ENCODE data around the gene CTNNA2. TPM values are rescaled to one million over a fixed set of nuclear protein-coding genes. Genes with fewer than 3 reads are reported as not detected.

The CTNNA2 gene
- polyA plus RNA-seq, 1 of the 3 experiments (the other 2 are of a cell fraction): 0.30 TPM

GRCh38 chr2:80687524-80687923 is 1174.7 kb downstream of the CTNNA2 start (continued):
- no peak for TF ChIP-seq NRF1 (IDR thresholded peaks at IDR 0.05; ENCODE audit: low read depth, low read length)

GRCh38 chr2:80689106-80689505 is 1176.3 kb downstream of the CTNNA2 start:
- no peaks in the 10 kb centered on the region for H3K9me3 ChIP-seq
- 0% methylated on average over 1 of the region's 1 CpG for WGBS (ENCODE audit: low lambda C conversion rate)
- CTCF ChIA-PET: no interaction called here

More at GRCh38 chr2:80689106-80689505, 1176.3 kb downstream of the CTNNA2 start:
- no peaks in the 10 kb centered on the region for H4K20me1 ChIP-seq (ENCODE audit: insufficient read depth)
- H3K4me2 ChIP-seq: no peak overlapping the region
- no peak for DNase-seq
- H3K27me3 ChIP-seq (ENCODE audit: insufficient read depth): no peaks in the 10 kb centered on the region
- no peak overlapping the region for H2AFZ ChIP-seq (ENCODE audit: low read depth)
- no peaks in the 10 kb centered on the region for H3K79me2 ChIP-seq (ENCODE audit: insufficient read depth)
- H3K4me1 ChIP-seq (ENCODE audit: control insufficient read depth in 1 of 2, insufficient read depth in 2 of 2, low read depth in 1 of 2, low read length in 1 of 2): no peaks in the 10 kb centered on the region
- H3K27ac ChIP-seq (ENCODE audit: low read depth in 2 of 2, low read length in 1 of 2): no peak overlapping the region
- H3K9ac ChIP-seq: no peak overlapping the region
- no peak for TF ChIP-seq FOXM1 (IDR thresholded peaks at IDR 0.05; ENCODE audit: low read depth)
- TF ChIP-seq PBX3 (IDR thresholded peaks at IDR 0.05): no peak
- no peak for TF ChIP-seq FOXJ3 (CRISPR knock-in tag; IDR thresholded peaks at IDR 0.05)
- no peak for TF ChIP-seq USF2 (IDR thresholded peaks at IDR 0.05; ENCODE audit: borderline replicate concordance, low read depth, low read length)
- TF ChIP-seq EP300 (IDR thresholded peaks at IDR 0.05; ENCODE audit: borderline replicate concordance in 1 of 2, low read depth in 1 of 2, low read length in 1 of 2): no peak
- no peak for TF ChIP-seq JUND (IDR thresholded peaks at IDR 0.05)
- no peak for TF ChIP-seq RAD21 (IDR thresholded peaks at IDR 0.05; ENCODE audit: low read length)
- TF ChIP-seq TAF1 (IDR thresholded peaks at IDR 0.05; ENCODE audit: borderline replicate concordance, low read depth, low read length): no peak
- POLR2A ChIA-PET: no interaction called here
- H3K9me2 ChIP-seq: no peaks in the 10 kb centered on the region
- H3K4me3 ChIP-seq (ENCODE audit: low read depth in 2 of 2, low read length in 1 of 2): no peak overlapping the region
- H3K36me3 ChIP-seq (replicated peaks in 1 of 2; ENCODE audit: control insufficient read depth in 1 of 2, insufficient read depth in 2 of 2, low read length in 1 of 2): no peaks in the 10 kb centered on the region
- no peaks in the 10 kb centered on the region for H3F3A ChIP-seq (replicated peaks; ENCODE audit: insufficient read depth)

Small RNA genes within 50 kb of the gene (small RNA-seq; reads per million reads assigned to genes)
- gene MIR4264 (0 reads per million in 7 experiments), gene MIR8080 (0 reads per million in 7 experiments), gene RNU6-561P (0 reads per million in 7 experiments)

Measured in SK-N-SH (cell line).